ENCODE measurements around the gene PRKN.
"Not testable (repeated sequence)": the region's sequence is repeated elsewhere in the genome, so short reads cannot be mapped to it uniquely, and the experiment has no call there.

PRKN gene

GRCh38 chr6:161496941-161497340 lies 1230.6 kb downstream of the PRKN start:
- no peak for DNase-seq

GRCh38 chr6:161496271-161496670 lies 1231.3 kb downstream of the PRKN start:
- not testable (repeated sequence) for DNase-seq

- DNase-seq: no peak
These were observed 1233.0 kb downstream of the PRKN start for GRCh38 chr6:161494566-161494965.

GRCh38 chr6:161493576-161494118 lies 1233.9 kb downstream of the PRKN start:
- no peak for DNase-seq

GRCh38 chr6:161489626-161490306 lies 1237.8 kb downstream of the PRKN start:
- no peak for DNase-seq

- DNase-seq: no peak
These were observed 1239.9 kb downstream of the PRKN start for GRCh38 chr6:161487694-161488093.

- no peak for DNase-seq
These were observed 1240.4 kb downstream of the PRKN start for GRCh38 chr6:161487217-161487531.

- no peak for DNase-seq
These were observed 1241.0 kb downstream of the PRKN start for GRCh38 chr6:161486361-161487216.

GRCh38 chr6:161482517-161482858 lies 1245.1 kb downstream of the PRKN start:
- DNase-seq: no peak

GRCh38 chr6:161481786-161482516 lies 1245.6 kb downstream of the PRKN start:
- no peak for DNase-seq

GRCh38 chr6:161480421-161481155 lies 1247.0 kb downstream of the PRKN start:
- DNase-seq: no peak

GRCh38 chr6:161479376-161479775 lies 1248.2 kb downstream of the PRKN start:
- DNase-seq: no peak

- no peak for DNase-seq
These were observed 1249.6 kb downstream of the PRKN start for GRCh38 chr6:161477876-161478425.

- DNase-seq: no peak
These were observed 1250.9 kb downstream of the PRKN start for GRCh38 chr6:161476711-161477110.

GRCh38 chr6:161465403-161465802 lies 1262.2 kb downstream of the PRKN start:
- no peak for DNase-seq

GRCh38 chr6:161463071-161463470 lies 1264.5 kb downstream of the PRKN start:
- DNase-seq: no peak

- no peak for DNase-seq
These were observed 1265.4 kb downstream of the PRKN start for GRCh38 chr6:161462148-161462547.

- DNase-seq: no peak
These were observed 1268.5 kb downstream of the PRKN start for GRCh38 chr6:161459008-161459615.

GRCh38 chr6:161458201-161458951 lies 1269.2 kb downstream of the PRKN start:
- DNase-seq: no peak

- DNase-seq: no peak
These were observed 1271.7 kb downstream of the PRKN start for GRCh38 chr6:161455848-161456247.

- no peak for DNase-seq
These were observed 1274.0 kb downstream of the PRKN start for GRCh38 chr6:161453558-161453957.
